ENCODE measurements around the gene MKI67. TPM values are rescaled to one million over a fixed set of nuclear protein-coding genes. Genes with fewer than 3 reads are reported as not detected.

MKI67 gene
- total and polyA plus RNA-seq, 10 donors: 0.61 to 21.6 (median 7.6) TPM

- TF ChIP-seq CTCF (IDR thresholded peaks at IDR 0.05 in 8 of 11, conservative IDR thresholded peaks at IDR 0.05 in 3 of 11) (no peak), POLR2A (IDR thresholded peaks at IDR 0.05) (no peak), POLR2AphosphoS5 (IDR thresholded peaks at IDR 0.05) (no peak)
- no peaks in the 10 kb centered on the region for H3K9me3 ChIP-seq
- DNase-seq: no peak
- H3K36me3 ChIP-seq: peaks cover 12 to 89% (median 77%) of the 10 kb centered on the region in 6 donors
- H3K27ac ChIP-seq: no peak overlapping the region
- 64 to 88% (median 85%) methylated on average over 3 of the region's 3 CpGs for WGBS, 5 donors
- no peaks in the 10 kb centered on the region for H3K27me3 ChIP-seq (replicated peaks in 1 of 7)
- H3K4me1 ChIP-seq: no peaks in the 10 kb centered on the region
- no peak overlapping the region for H3K4me3 ChIP-seq
- intact Hi-C loops (cut with DNase I; ENCODE audit: low total_unique reads): loop anchor here (10.0 kb wide), 1 partner anchor 73 kb away; no protein-coding TSS in a partner anchor
Observed at GRCh38 chr10:128081720-128082119, 44.5 kb downstream of the MKI67 start.

- TF ChIP-seq POLR2A (IDR thresholded peaks at IDR 0.05) (no peak), POLR2AphosphoS5 (IDR thresholded peaks at IDR 0.05) (no peak), CTCF (IDR thresholded peaks at IDR 0.05 in 8 of 11, conservative IDR thresholded peaks at IDR 0.05 in 3 of 11) (no peak)
- Histone ChIP-seq H3K4me3 (no peak overlapping the region), H3K4me1 (no peaks in the 10 kb centered on the region), H3K36me3 (peaks cover 12 to 94% (median 82%) of the 10 kb centered on the region in 6 donors), H3K9me3 (no peaks in the 10 kb centered on the region), H3K27me3 (replicated peaks in 1 of 7) (no peaks in the 10 kb centered on the region), H3K27ac (no peak overlapping the region)
- intact Hi-C loops (cut with DNase I; ENCODE audit: low total_unique reads): loop anchor here (10.0 kb wide), 1 partner anchor 74 kb away; no protein-coding TSS in a partner anchor
- no peak for DNase-seq
- 82 to 95% (median 94%) methylated on average over 4 of the region's 4 CpGs for WGBS, 5 donors
Observed at GRCh38 chr10:128081222-128081621, 45.0 kb downstream of the MKI67 start.

- no peak for DNase-seq
- no peak overlapping the region for H3K27ac ChIP-seq
- TF ChIP-seq CTCF (IDR thresholded peaks at IDR 0.05 in 8 of 11, conservative IDR thresholded peaks at IDR 0.05 in 3 of 11): no peak
- no peak for TF ChIP-seq POLR2A (IDR thresholded peaks at IDR 0.05)
- TF ChIP-seq POLR2AphosphoS5 (IDR thresholded peaks at IDR 0.05): no peak
- no peaks in the 10 kb centered on the region for H3K9me3 ChIP-seq
- H3K27me3 ChIP-seq (replicated peaks in 1 of 7): no peaks in the 10 kb centered on the region
- H3K4me3 ChIP-seq: no peak overlapping the region
- H3K36me3 ChIP-seq: peaks cover 12 to 99% (median 86%) of the 10 kb centered on the region in 6 donors
- no peaks in the 10 kb centered on the region for H3K4me1 ChIP-seq
- intact Hi-C loops (cut with DNase I; ENCODE audit: low total_unique reads): loop anchor here (10.0 kb wide), 1 partner anchor 74 kb away; no protein-coding TSS in a partner anchor
- WGBS, 5 donors: 87 to 97% (median 94%) methylated on average over 8 of the region's 8 CpGs
Observed at GRCh38 chr10:128080641-128081040, 45.6 kb downstream of the MKI67 start.

GRCh38 chr10:128080231-128080630 lies 46.0 kb downstream of the MKI67 start:
- peaks cover 12 to 100% (median 88%) of the 10 kb centered on the region in 6 donors for H3K36me3 ChIP-seq

More at GRCh38 chr10:128080231-128080630, 46.0 kb downstream of the MKI67 start:
- intact Hi-C loops (cut with DNase I; ENCODE audit: low total_unique reads): loop anchor here (10.0 kb wide), 1 partner anchor 75 kb away; no protein-coding TSS in a partner anchor
- no peaks in the 10 kb centered on the region for H3K4me1 ChIP-seq
- H3K9me3 ChIP-seq: no peaks in the 10 kb centered on the region
- TF ChIP-seq POLR2A (IDR thresholded peaks at IDR 0.05) (no peak), POLR2AphosphoS5 (IDR thresholded peaks at IDR 0.05) (peak in 1 of 3 donors; percentile 50), CTCF (IDR thresholded peaks at IDR 0.05 in 8 of 11, conservative IDR thresholded peaks at IDR 0.05 in 3 of 11) (no peak)
- WGBS, 5 donors: 91 to 96% (median 94%) methylated on average over 12 to 13 of the region's 13 CpGs
- no peak overlapping the region for H3K4me3 ChIP-seq
- H3K27ac ChIP-seq: no peak overlapping the region
- no peaks in the 10 kb centered on the region for H3K27me3 ChIP-seq (replicated peaks in 1 of 7)
- DNase-seq: no peak

All from spleen (tissue), 11 donors.